ENCODE measurements around the gene PTAFR. TPM values are rescaled to one million over a fixed set of nuclear protein-coding genes. Genes with fewer than 3 reads are reported as not detected.

The PTAFR gene
- total RNA-seq (1 to 10 TPM; 1.2 to 1.7 TPM), polyA plus RNA-seq (under 1 TPM; 0.25 to 0.57 TPM)

- POLR2A ChIA-PET (ENCODE audit: partially characterized antibody): no interaction called here
- no peaks in the 10 kb centered on the region for H3K36me3 Mint-ChIP-seq
- no peak for DNase-seq
- H3K4me3 ChIP-seq (ENCODE audit: low read length in 2 of 2): no peak within 1 kb of the TSS
- H3K27me3 ChIP-seq (ENCODE audit: insufficient read depth, low read length): no peaks in the 10 kb centered on the region
- no peak within 1 kb of the TSS for H3K4me3 Mint-ChIP-seq
- H3K36me3 ChIP-seq (ENCODE audit: insufficient read depth, low read length): no peaks in the 10 kb centered on the region
- peaks cover 30% of the 10 kb centered on the region for H3K4me1 ChIP-seq (ENCODE audit: insufficient read depth, low read length)
- CTCF ChIA-PET (ENCODE audit: partially characterized antibody): no interaction called here
- no peaks in the 10 kb centered on the region for H3K9me3 ChIP-seq (ENCODE audit: control insufficient read depth in 1 of 2, low read length in 2 of 2)
- intact Hi-C loops (cut with micrococcal nuclease): no loop called here
- peaks cover 2% of the 10 kb centered on the region in 2 donors for H3K27me3 Mint-ChIP-seq
- no peak within 1 kb of the TSS for H3K27ac Mint-ChIP-seq
- no peak within 1 kb of the TSS for H3K27ac ChIP-seq (ENCODE audit: low read depth, low read length)
- H3K9me3 Mint-ChIP-seq: no peaks in the 10 kb centered on the region
- peaks cover 16 to 33% (median 25%) of the 10 kb centered on the region in 4 donors for H3K4me1 Mint-ChIP-seq
Measured at GRCh38 chr1:28176492-28177470, at the start of gene PTAFR. PTAFR (minus strand) TSS chr1:28176690; CDS start chr1:28151021, 25,669 bp downstream.

GRCh38 chr1:28213315-28213714 is 36.8 kb upstream of the PTAFR start:
- Mint-ChIP-seq H3K27ac (peak overlapping the region in 1 of 7 donors; percentile 41), H3K4me1 (peaks cover 8 to 11% (median 9%) of the 10 kb centered on the region in 4 donors), H3K9me3 (peaks cover 0 to under 1% (median 0%) of the 10 kb centered on the region in 8 donors), H3K27me3 (no peaks in the 10 kb centered on the region), H3K36me3 (peaks cover 7 to 52% of the 10 kb centered on the region in 2 donors), H3K4me3 (no peak overlapping the region)
- Histone ChIP-seq H3K9me3 (ENCODE audit: control insufficient read depth in 1 of 2, low read length in 2 of 2) (no peaks in the 10 kb centered on the region), H3K27ac (ENCODE audit: low read depth, low read length) (no peak overlapping the region), H3K4me1 (ENCODE audit: insufficient read depth, low read length) (no peaks in the 10 kb centered on the region), H3K36me3 (ENCODE audit: insufficient read depth, low read length) (peaks cover 24% of the 10 kb centered on the region), H3K4me3 (ENCODE audit: low read length in 2 of 2) (no peak overlapping the region), H3K27me3 (ENCODE audit: insufficient read depth, low read length) (no peaks in the 10 kb centered on the region)
- ChIA-PET CTCF (ENCODE audit: partially characterized antibody) (interaction anchor here (1.0 to 3.3 kb wide), 2 partner anchors 21 to 122 kb away, joined by 3 to 20 read pairs; no protein-coding TSS in a partner anchor), POLR2A (ENCODE audit: partially characterized antibody) (interaction anchor here (1.0 kb wide), 1 partner anchor 14 kb away, joined by 3 read pairs; no protein-coding TSS in a partner anchor)
- intact Hi-C loops (cut with micrococcal nuclease): no loop called here
- DNase-seq: no peak

GRCh38 chr1:28209700-28210099 is 33.2 kb upstream of the PTAFR start:
- Mint-ChIP-seq H3K36me3 (peaks cover 16 to 58% of the 10 kb centered on the region in 2 donors), H3K27ac (peak overlapping the region in 4 of 7 donors; percentile 20 to 52 (median 36)), H3K4me1 (peaks cover 8 to 10% (median 9%) of the 10 kb centered on the region in 4 donors), H3K27me3 (no peaks in the 10 kb centered on the region), H3K9me3 (peaks cover 0 to 1% (median 0%) of the 10 kb centered on the region in 8 donors), H3K4me3 (no peak overlapping the region)
- Histone ChIP-seq H3K27me3 (ENCODE audit: insufficient read depth, low read length) (no peaks in the 10 kb centered on the region), H3K27ac (ENCODE audit: low read depth, low read length) (no peak overlapping the region), H3K4me1 (ENCODE audit: insufficient read depth, low read length) (no peaks in the 10 kb centered on the region), H3K36me3 (ENCODE audit: insufficient read depth, low read length) (peaks cover 35% of the 10 kb centered on the region), H3K4me3 (ENCODE audit: low read length in 2 of 2) (no peak overlapping the region), H3K9me3 (ENCODE audit: control insufficient read depth in 1 of 2, low read length in 2 of 2) (no peaks in the 10 kb centered on the region)
- intact Hi-C loops (cut with micrococcal nuclease): loop anchor here (1.0 to 2.0 kb wide), 2 partner anchors 118 to 351 kb away; no protein-coding TSS in a partner anchor
- ChIA-PET CTCF (ENCODE audit: partially characterized antibody) (interaction anchor here (0.6 to 6.3 kb wide), 12 partner anchors 8 to 352 kb away, joined by 3 to 90 read pairs (median 4); partner anchors contain the start of gene EYA3), POLR2A (ENCODE audit: partially characterized antibody) (interaction anchor here (1.3 to 2.0 kb wide), 4 partner anchors 10 to 379 kb away, joined by 3 to 12 read pairs (median 6); partner anchors contain the start of gene PPP1R8)
- DNase-seq: no peak

- ChIA-PET CTCF (ENCODE audit: partially characterized antibody) (interaction anchor here (0.6 to 6.3 kb wide), 12 partner anchors 9 to 351 kb away, joined by 3 to 90 read pairs (median 4); partner anchors contain the start of gene EYA3), POLR2A (ENCODE audit: partially characterized antibody) (interaction anchor here (0.8 to 2.0 kb wide), 6 partner anchors 9 to 379 kb away, joined by 3 to 12 read pairs (median 4); partner anchors contain the start of genes ATP5IF1 and PPP1R8)
- Histone ChIP-seq H3K4me1 (ENCODE audit: insufficient read depth, low read length) (no peaks in the 10 kb centered on the region), H3K4me3 (ENCODE audit: low read length in 2 of 2) (no peak overlapping the region), H3K27ac (ENCODE audit: low read depth, low read length) (no peak overlapping the region), H3K36me3 (ENCODE audit: insufficient read depth, low read length) (peaks cover 43% of the 10 kb centered on the region), H3K9me3 (ENCODE audit: control insufficient read depth in 1 of 2, low read length in 2 of 2) (no peaks in the 10 kb centered on the region), H3K27me3 (ENCODE audit: insufficient read depth, low read length) (no peaks in the 10 kb centered on the region)
- H3K4me3 Mint-ChIP-seq: no peak overlapping the region
- peak overlapping the region in 2 of 7 donors; percentile 20 to 44 for H3K27ac Mint-ChIP-seq
- peaks cover 8 to 10% (median 9%) of the 10 kb centered on the region in 4 donors for H3K4me1 Mint-ChIP-seq
- peaks cover 0 to 1% (median 0%) of the 10 kb centered on the region in 8 donors for H3K9me3 Mint-ChIP-seq
- peak; percentile 63 to 69 (median 65) for DNase-seq
- H3K27me3 Mint-ChIP-seq: no peaks in the 10 kb centered on the region
- H3K36me3 Mint-ChIP-seq: peaks cover 20 to 64% of the 10 kb centered on the region in 2 donors
- intact Hi-C loops (cut with micrococcal nuclease): loop anchor here (1.0 to 2.0 kb wide), 2 partner anchors 118 to 350 kb away; no protein-coding TSS in a partner anchor
Measured at GRCh38 chr1:28208818-28209441, 32.4 kb upstream of the PTAFR start.

- ChIA-PET CTCF (ENCODE audit: partially characterized antibody) (interaction anchor here (6.3 kb wide), 1 partner anchor 115 kb away, joined by 90 read pairs; the partner anchor contains the start of gene EYA3), POLR2A (ENCODE audit: partially characterized antibody) (no interaction called here)
- DNase-seq: no peak
- H3K27me3 Mint-ChIP-seq: no peaks in the 10 kb centered on the region
- Histone ChIP-seq H3K9me3 (ENCODE audit: control insufficient read depth in 1 of 2, low read length in 2 of 2) (no peaks in the 10 kb centered on the region), H3K36me3 (ENCODE audit: insufficient read depth, low read length) (peaks cover 44% of the 10 kb centered on the region), H3K4me3 (ENCODE audit: low read length in 2 of 2) (no peak overlapping the region), H3K4me1 (ENCODE audit: insufficient read depth, low read length) (peaks cover 10% of the 10 kb centered on the region), H3K27me3 (ENCODE audit: insufficient read depth, low read length) (no peaks in the 10 kb centered on the region), H3K27ac (ENCODE audit: low read depth, low read length) (no peak overlapping the region)
- no peak overlapping the region for H3K4me3 Mint-ChIP-seq
- H3K27ac Mint-ChIP-seq: no peak overlapping the region
- peaks cover 46 to 69% of the 10 kb centered on the region in 2 donors for H3K36me3 Mint-ChIP-seq
- peaks cover 0 to 2% (median 0%) of the 10 kb centered on the region in 8 donors for H3K9me3 Mint-ChIP-seq
- intact Hi-C loops (cut with micrococcal nuclease): no loop called here
- H3K4me1 Mint-ChIP-seq: peaks cover 12 to 22% (median 16%) of the 10 kb centered on the region in 4 donors
Measured at GRCh38 chr1:28205243-28205642, 28.8 kb upstream of the PTAFR start.

GRCh38 chr1:28200234-28200873 is 23.9 kb upstream of the PTAFR start:
- intact Hi-C loops (cut with micrococcal nuclease): no loop called here
- peaks cover 0 to 14% (median 7%) of the 10 kb centered on the region in 8 donors for H3K9me3 Mint-ChIP-seq
- H3K36me3 ChIP-seq (ENCODE audit: insufficient read depth, low read length): peaks cover 24% of the 10 kb centered on the region
- H3K9me3 ChIP-seq (ENCODE audit: control insufficient read depth in 1 of 2, low read length in 2 of 2): no peaks in the 10 kb centered on the region
- H3K36me3 Mint-ChIP-seq: peaks cover 59 to 62% of the 10 kb centered on the region in 2 donors
- H3K4me1 Mint-ChIP-seq: peaks cover 29 to 47% (median 41%) of the 10 kb centered on the region in 4 donors
- H3K4me3 ChIP-seq (ENCODE audit: low read length in 2 of 2): no peak overlapping the region
- CTCF ChIA-PET (ENCODE audit: partially characterized antibody): interaction anchor here (0.8 to 1.7 kb wide), 2 partner anchors 9 to 111 kb away, joined by 3 to 9 read pairs; partner anchors contain the start of gene EYA3
- H3K27ac ChIP-seq (ENCODE audit: low read depth, low read length): no peak overlapping the region
- DNase-seq: no peak
- H3K4me1 ChIP-seq (ENCODE audit: insufficient read depth, low read length): peaks cover 49% of the 10 kb centered on the region
- no peaks in the 10 kb centered on the region for H3K27me3 Mint-ChIP-seq
- H3K27me3 ChIP-seq (ENCODE audit: insufficient read depth, low read length): no peaks in the 10 kb centered on the region
- H3K4me3 Mint-ChIP-seq: peak overlapping the region; percentile 26 to 72 (median 61)
- POLR2A ChIA-PET (ENCODE audit: partially characterized antibody): interaction anchor here (1.1 to 2.0 kb wide), 5 partner anchors 8 to 112 kb away, joined by 4 to 9 read pairs (median 7); partner anchors contain the start of gene EYA3
- H3K27ac Mint-ChIP-seq: peak overlapping the region; percentile 10 to 92 (median 70)

Measured in CD4-positive, alpha-beta memory T cell (primary cell).